ENCODE results near the gene SNX30.
A peak's percentile ranks its signal among the peaks of the same experiment; 100 is the strongest.

SNX30 gene

GRCh38 chr9:112881331-112881730, 130.8 kb downstream of the SNX30 start:
- no peak for DNase-seq

DNA sequence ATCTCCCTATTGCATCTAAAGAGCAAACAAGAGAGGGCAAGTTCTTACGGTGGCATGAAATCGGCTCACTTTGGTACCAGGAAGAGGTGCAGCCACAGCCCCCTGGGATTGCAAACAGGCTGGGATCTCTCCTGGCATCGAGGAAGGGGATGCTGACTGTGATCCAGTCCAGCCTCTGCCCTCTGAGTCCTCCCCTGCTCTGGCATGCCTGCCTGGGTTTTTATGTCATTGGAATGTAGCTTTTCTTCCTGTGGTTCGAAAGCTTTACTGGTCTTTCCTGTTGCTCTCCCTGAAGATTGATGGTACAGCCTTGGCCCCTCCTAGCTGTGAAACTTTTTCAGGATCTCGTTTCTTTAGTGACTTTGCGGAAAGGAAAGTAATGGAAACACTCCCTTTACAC, 133.5 kb downstream of the SNX30 start:
- no peak for DNase-seq

- no peak for DNase-seq
Observed at GRCh38 chr9:112884721-112885120, 134.2 kb downstream of the SNX30 start.

GRCh38 chr9:112885324-112885723, 134.8 kb downstream of the SNX30 start:
- no peak for DNase-seq

GRCh38 chr9:112886351-112886750, 135.8 kb downstream of the SNX30 start:
- DNase-seq: no peak

- peak in 6 of 56 donors; percentile 9 to 21 (median 13) for DNase-seq
Observed at GRCh38 chr9:112887381-112887780, 136.8 kb downstream of the SNX30 start.

GRCh38 chr9:112890106-112891081, 139.8 kb downstream of the SNX30 start, which contains the start of gene SLC46A2:
TSS of gene SLC46A2 (minus strand) at chr9:112890876. CDS start at chr9:112890681, 195 bp downstream.
- DNase-seq: peak in 5 of 56 donors; percentile 6 to 28 (median 21)

- DNase-seq: no peak
Observed at GRCh38 chr9:112891521-112891920, 141.0 kb downstream of the SNX30 start.

GRCh38 chr9:112892981-112893380, 142.4 kb downstream of the SNX30 start:
- DNase-seq: no peak

GRCh38 chr9:112894041-112894440, 143.5 kb downstream of the SNX30 start:
- DNase-seq: no peak

DNA sequence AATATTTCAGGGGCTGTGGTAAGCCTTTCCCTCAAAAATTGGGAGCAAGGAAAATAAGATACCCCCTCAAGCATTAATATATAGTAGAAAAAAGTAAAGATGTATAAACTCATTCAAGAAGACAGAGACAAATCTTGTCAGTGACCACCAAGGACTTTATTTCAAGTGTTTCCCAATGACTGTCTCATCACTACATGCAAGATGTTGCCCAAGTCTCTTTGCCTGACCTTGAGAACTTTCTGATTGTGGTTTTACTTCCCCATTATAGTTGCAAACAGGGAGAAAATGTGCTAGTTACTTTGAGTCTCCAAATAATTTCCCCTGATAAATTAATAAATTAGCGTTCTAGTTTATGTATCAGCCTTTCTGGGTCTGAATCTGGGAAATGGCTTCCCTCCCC, 144.1 kb downstream of the SNX30 start:
- DNase-seq: no peak

DNA sequence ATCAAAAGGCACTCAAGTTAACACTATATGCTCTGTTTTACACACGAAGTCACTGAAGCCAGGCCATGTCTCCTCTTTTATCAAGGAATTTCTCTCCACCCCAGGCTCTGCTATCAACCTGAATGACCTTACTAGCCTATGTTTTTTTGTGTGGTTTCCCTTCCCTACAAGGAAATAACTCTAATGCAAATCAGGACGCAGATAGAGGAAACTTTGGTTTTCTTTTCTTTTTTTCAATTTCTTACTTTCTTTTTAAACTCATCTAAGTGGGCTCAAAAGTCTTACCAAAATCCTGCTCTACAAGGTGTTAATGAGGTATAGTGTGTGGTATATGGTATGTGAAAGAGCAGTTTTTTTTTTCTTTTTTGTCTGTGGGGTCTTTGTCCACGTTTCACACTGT, 145.6 kb downstream of the SNX30 start:
- no peak for DNase-seq

- DNase-seq: no peak
Observed at GRCh38 chr9:112898872-112899311, 148.3 kb downstream of the SNX30 start.

- DNase-seq: no peak
Observed at GRCh38 chr9:112900488-112900887, 149.9 kb downstream of the SNX30 start.

DNA sequence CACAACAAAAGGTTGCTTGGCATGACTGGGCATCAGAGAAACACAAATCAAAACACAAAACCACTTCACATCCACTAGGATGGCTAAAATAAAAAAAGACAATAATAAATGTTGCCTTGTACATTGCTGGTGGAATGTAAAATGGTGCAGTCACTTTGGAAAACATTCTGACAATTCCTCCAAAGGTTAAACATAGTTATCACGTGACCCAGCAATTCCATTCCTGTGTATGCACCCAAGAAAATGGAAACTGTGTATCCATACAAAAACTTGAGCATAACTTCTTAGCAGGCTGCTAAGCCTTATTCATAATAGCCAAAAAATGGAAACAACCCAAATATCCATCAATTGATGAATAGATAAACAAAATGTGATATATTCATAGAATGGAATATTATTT, 150.3 kb downstream of the SNX30 start:
- no peak for DNase-seq

DNA sequence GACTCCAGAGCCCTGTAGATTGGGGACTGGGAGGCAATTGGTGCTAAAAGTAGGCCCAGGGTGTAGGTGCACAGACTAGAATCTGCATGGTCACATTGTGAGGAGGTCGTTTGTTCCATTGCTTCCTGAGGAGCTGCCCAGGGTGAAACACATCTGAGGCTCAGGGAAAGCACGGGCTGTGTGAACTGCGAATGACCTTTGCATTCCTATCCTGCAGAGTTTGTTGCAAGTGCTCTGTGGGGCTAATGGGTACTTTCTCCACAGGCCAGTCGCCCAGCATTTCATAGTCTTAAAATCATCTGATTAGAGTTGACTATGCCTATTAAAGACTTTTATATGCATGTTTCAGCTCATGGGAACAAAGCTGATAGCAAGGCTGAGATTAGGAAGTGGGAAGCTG, 154.5 kb downstream of the SNX30 start:
- DNase-seq: no peak

- no peak for DNase-seq
Observed at GRCh38 chr9:112911736-112912135, 161.2 kb downstream of the SNX30 start.

DNA sequence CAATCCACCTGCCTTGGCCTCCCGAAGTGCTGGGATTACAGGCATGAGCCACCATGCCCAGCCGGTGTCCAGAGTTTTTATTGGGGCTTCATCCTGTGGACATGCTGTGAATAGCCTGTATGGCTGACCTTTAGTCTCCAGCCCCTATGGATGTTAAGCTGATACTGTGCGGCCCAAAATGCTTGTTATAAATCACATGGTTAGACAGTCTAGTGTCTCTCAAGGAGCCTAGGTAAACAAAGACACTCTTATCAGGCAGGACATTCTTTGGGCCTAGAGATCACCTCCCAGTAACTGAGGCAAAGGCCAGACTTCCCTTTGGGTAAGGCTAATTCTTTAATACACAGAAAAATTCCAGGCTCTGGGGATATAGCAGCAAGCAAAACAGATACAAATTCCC, 162.1 kb downstream of the SNX30 start:
- DNase-seq: no peak

DNA sequence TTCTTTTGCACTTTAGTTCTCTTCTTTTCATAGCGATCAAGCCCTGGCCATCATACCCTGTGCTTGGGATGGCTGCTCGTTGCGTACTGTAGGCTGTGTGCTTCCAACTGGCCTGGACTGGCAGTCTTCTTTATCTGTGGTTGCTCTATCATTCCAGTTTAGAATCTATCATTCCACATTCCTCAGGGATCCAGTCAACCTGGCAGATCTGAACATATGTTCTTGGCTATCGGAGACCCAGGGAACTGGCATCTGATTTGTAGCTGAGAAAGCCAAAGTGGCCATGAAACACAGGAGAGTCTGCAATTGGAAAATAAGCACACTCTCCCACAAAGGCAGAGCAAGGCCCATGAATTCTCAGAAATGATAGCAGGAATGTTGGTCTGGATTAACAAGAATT, 162.8 kb downstream of the SNX30 start:
- DNase-seq: no peak

- peak in 1 of 56 donors; percentile 1 for DNase-seq
Observed at GRCh38 chr9:112914524-112914923, 164.0 kb downstream of the SNX30 start.

GRCh38 chr9:112917047-112917986, 166.8 kb downstream of the SNX30 start:
- DNase-seq: no peak

GRCh38 chr9:112917987-112918362, 167.4 kb downstream of the SNX30 start:
- no peak for DNase-seq

Measured in amygdala (tissue), 56 donors.